Ascending aorta (tissue), 2 donors: ENCODE results near the gene C3orf49. TPM values are rescaled to one million over a fixed set of nuclear protein-coding genes. Genes with fewer than 3 reads are reported as not detected.

Source experiments
- DNase-seq, 2 donors: peaks; one replicate each; pipeline ENCODE4 v3.0.0-alpha.2; 2019; ENCODE audit warnings: low spot score in 2 of 2
- H3K27ac ChIP-seq, 2 donors: fragments of 200-600 bp; sonication (generic); one replicate each; pipeline ENCODE4 v1.5.1; 2016 to 2017; ENCODE audit warnings: mild to moderate bottlenecking in 1 of 2
- H3K27me3 ChIP-seq: fragments of 200-600 bp; sonication (generic); one replicate; pipeline ENCODE4 v1.5.1; 2017
- H3K36me3 ChIP-seq, 2 donors: fragments of 200-600 bp; sonication (generic); one replicate each; pipeline ENCODE4 v1.5.1; 2016
- H3K4me1 ChIP-seq, 2 donors: fragments of 200-600 bp; sonication (generic); one replicate each; pipeline ENCODE4 v1.5.1; 2016 to 2017; ENCODE audit warnings: mild to moderate bottlenecking in 1 of 2
- H3K4me3 ChIP-seq, 2 donors: fragments of 200-600 bp; sonication (generic); one replicate each; pipeline ENCODE4 v1.5.1; 2016 to 2017; ENCODE audit warnings: mild to moderate bottlenecking in 1 of 2
- H3K9me3 ChIP-seq, 2 donors: fragments of 200-600 bp; sonication (generic); one replicate each; pipeline ENCODE4 v1.5.1; 2016
- CTCF ChIP-seq, 3 experiments: fragments of 200-600 bp in 2 of 3; fragments of 450-650 bp in 1 of 3; sonication (generic) in 2 of 3; IDR thresholded peaks; one replicate each; pipeline ENCODE4 v1.5.1; 2016 to 2019; ENCODE audit warnings: antibody characterized with exemption in 3 of 3, mild to moderate bottlenecking in 1 of 3, moderate library complexity in 1 of 3
- intact Hi-C: fragments of 100-400 bp; cut with DNase I; formaldehyde crosslinking; loops from one replicate; pipeline ENCODE4 v1.15.1; 2023
- total RNA-seq: library from RNA; depleted of rRNA; stranded (reverse); fragments of >200 nt; gene quantifications from one replicate; pipeline ENCODE4 v1.1.0, GENCODE V29; 2016

Gene C3orf49
- total RNA-seq, 1 donor from 2014 or later, result not detected

- no peak overlapping the region for H3K27ac ChIP-seq
- intact Hi-C loops, result no loop called here
- no peak for TF ChIP-seq CTCF (IDR thresholded peaks at IDR 0.05)
- H3K27me3 ChIP-seq, result no peaks in the 10 kb centered on the region
- H3K36me3 ChIP-seq, result peaks cover 22 to 42% of the 10 kb centered on the region in 2 donors
- no peak overlapping the region for H3K4me3 ChIP-seq
- H3K4me1 ChIP-seq, result no peaks in the 10 kb centered on the region
- H3K9me3 ChIP-seq, result no peaks in the 10 kb centered on the region
- DNase-seq, result no peak
Observed at GRCh38 chr3:63832395-63832794, 13.3 kb downstream of the C3orf49 start.

GRCh38 chr3:63841704-63842103, 22.6 kb downstream of the C3orf49 start:
- H3K27ac ChIP-seq, result no peak overlapping the region
- H3K27me3 ChIP-seq, result no peaks in the 10 kb centered on the region
- no peak for TF ChIP-seq CTCF (IDR thresholded peaks at IDR 0.05)
- H3K9me3 ChIP-seq, result no peaks in the 10 kb centered on the region
- H3K36me3 ChIP-seq, result no peaks in the 10 kb centered on the region
- intact Hi-C loops, result no loop called here
- no peak overlapping the region for H3K4me3 ChIP-seq
- DNase-seq, result no peak
- no peaks in the 10 kb centered on the region for H3K4me1 ChIP-seq

- no peak for TF ChIP-seq CTCF (IDR thresholded peaks at IDR 0.05)
- intact Hi-C loops, result no loop called here
- Histone ChIP-seq H3K9me3 (no peaks in the 10 kb centered on the region), H3K27me3 (no peaks in the 10 kb centered on the region), H3K4me1 (no peaks in the 10 kb centered on the region), H3K36me3 (no peaks in the 10 kb centered on the region), H3K27ac (no peak overlapping the region), H3K4me3 (no peak overlapping the region)
- no peak for DNase-seq
Observed at GRCh38 chr3:63842127-63842526, 23.0 kb downstream of the C3orf49 start.

- H3K27ac ChIP-seq, result no peak overlapping the region
- H3K4me3 ChIP-seq, result no peak overlapping the region
- intact Hi-C loops, result no loop called here
- H3K36me3 ChIP-seq, result no peaks in the 10 kb centered on the region
- H3K9me3 ChIP-seq, result no peaks in the 10 kb centered on the region
- TF ChIP-seq CTCF (IDR thresholded peaks at IDR 0.05), result no peak
- no peak for DNase-seq
- H3K27me3 ChIP-seq, result no peaks in the 10 kb centered on the region
- no peaks in the 10 kb centered on the region for H3K4me1 ChIP-seq
Observed at GRCh38 chr3:63845215-63845614, 26.1 kb downstream of the C3orf49 start.

GRCh38 chr3:63847718-63848450, 28.8 kb downstream of the C3orf49 start:
- no peaks in the 10 kb centered on the region for H3K36me3 ChIP-seq
- H3K4me1 ChIP-seq, result no peaks in the 10 kb centered on the region
- H3K9me3 ChIP-seq, result no peaks in the 10 kb centered on the region
- H3K27ac ChIP-seq, result no peak overlapping the region
- TF ChIP-seq CTCF (IDR thresholded peaks at IDR 0.05), result no peak
- DNase-seq, result no peak
- intact Hi-C loops, result no loop called here
- no peak overlapping the region for H3K4me3 ChIP-seq
- H3K27me3 ChIP-seq, result no peaks in the 10 kb centered on the region

- no peak for DNase-seq
- no peak overlapping the region for H3K4me3 ChIP-seq
- no peaks in the 10 kb centered on the region for H3K36me3 ChIP-seq
- no peak for TF ChIP-seq CTCF (IDR thresholded peaks at IDR 0.05)
- no peaks in the 10 kb centered on the region for H3K27me3 ChIP-seq
- no peaks in the 10 kb centered on the region for H3K4me1 ChIP-seq
- intact Hi-C loops, result no loop called here
- H3K27ac ChIP-seq, result no peak overlapping the region
- H3K9me3 ChIP-seq, result no peaks in the 10 kb centered on the region
Observed at GRCh38 chr3:63849175-63849574, 30.1 kb downstream of the C3orf49 start.
